Hepatocyte (in vitro differentiated cells): Measurements from ENCODE around the gene RTN4RL1. TPM values are rescaled to one million over a fixed set of nuclear protein-coding genes. Genes with fewer than 3 reads are reported as not detected.

ENCODE experiments used
- DNase-seq: peaks from one replicate; pipeline ENCODE4 v3.0.0-alpha.2; 2016; ENCODE audit warnings: low spot score
- H2AFZ ChIP-seq: fragments of 200-600 bp; sonication (generic); 2 replicates; pipeline ENCODE4 v1.6.0; 2016; ENCODE audit warnings: antibody characterized with exemption, mild to moderate bottlenecking
- H3K27ac ChIP-seq: fragments of 200-600 bp; sonication (generic); 2 replicates; pipeline ENCODE4 v1.5.1; 2016; ENCODE audit warnings: mild to moderate bottlenecking
- H3K27me3 ChIP-seq: fragments of 200-600 bp; sonication (generic); 2 replicates; pipeline ENCODE4 v1.6.1; 2016
- H3K36me3 ChIP-seq: fragments of 200-600 bp; sonication (generic); replicated peaks from 2 replicates; pipeline ENCODE4 v1.5.1; 2016; ENCODE audit warnings: low read depth; ENCODE audit not compliant: insufficient read depth
- H3K4me1 ChIP-seq: fragments of 200-600 bp; sonication (generic); 2 replicates; pipeline ENCODE4 v1.5.1; 2016; ENCODE audit warnings: mild to moderate bottlenecking, moderate library complexity; ENCODE audit not compliant: insufficient read depth
- H3K4me2 ChIP-seq: fragments of 200-600 bp; sonication (generic); 2 replicates; pipeline ENCODE4 v1.6.0; 2016
- H3K4me3 ChIP-seq: fragments of 200-600 bp; sonication (generic); 2 replicates; pipeline ENCODE4 v1.5.1; 2016; ENCODE audit warnings: mild to moderate bottlenecking
- H3K79me2 ChIP-seq: fragments of 200-600 bp; sonication (generic); 2 replicates; pipeline ENCODE4 v1.6.0; 2017; ENCODE audit warnings: mild to moderate bottlenecking
- H3K9me2 ChIP-seq: fragments of 200-600 bp; sonication (generic); replicated peaks from 2 replicates; pipeline ENCODE4 v1.6.0; 2017; ENCODE audit warnings: mild to moderate bottlenecking; ENCODE audit not compliant: insufficient read depth
- H3K9me3 ChIP-seq: fragments of 200-600 bp; sonication (generic); 2 replicates; pipeline ENCODE4 v1.5.1; 2016; ENCODE audit warnings: low read depth, mild to moderate bottlenecking
- H4K20me1 ChIP-seq: fragments of 200-600 bp; sonication (generic); 2 replicates; pipeline ENCODE4 v1.6.0; 2016; ENCODE audit warnings: mild to moderate bottlenecking; ENCODE audit not compliant: insufficient read depth, poor library complexity, severe bottlenecking
- CTCF ChIP-seq: fragments of 200-600 bp; sonication (generic); IDR thresholded peaks from 2 replicates; pipeline ENCODE4 v1.5.1; 2016; ENCODE audit warnings: antibody characterized with exemption, mild to moderate bottlenecking; ENCODE audit not compliant: poor library complexity
- EZH2 ChIP-seq: fragments of 200-600 bp; sonication (generic); IDR thresholded peaks from 2 replicates; pipeline ENCODE4 v1.6.1; 2016; ENCODE audit warnings: antibody characterized with exemption, mild to moderate bottlenecking, borderline replicate concordance
- EZH2phosphoT487 ChIP-seq: fragments of 200-600 bp; sonication (generic); IDR thresholded peaks from one replicate; pipeline ENCODE4 v1.6.1; 2018; ENCODE audit warnings: antibody characterized with exemption, mild to moderate bottlenecking, low read depth, moderate library complexity; ENCODE audit not compliant: unreplicated experiment, severe bottlenecking
- WGBS: methylation state at CpG from one replicate; pipeline ENCODE4 v1.1.6; 2016; ENCODE audit warnings: low lambda C conversion rate; ENCODE audit errors: missing lambda C conversion rate; 5-methylcytosine and 5-hydroxymethylcytosine counted together
- polyA plus RNA-seq: library from polyadenylated mRNA; unstranded; fragments of >200 nt; fragmentation: Nextera tagmentation; extraction: Ambion mirVana; gene quantifications from 2 replicates; pipeline ENCODE4 v1.2.1, GENCODE V29; 2016
- total RNA-seq: library from RNA; depleted of rRNA; stranded (reverse); fragments of >200 nt; gene quantifications from 2 replicates; pipeline ENCODE4 v1.2.3, GENCODE V29; 2014

The RTN4RL1 gene
- total and polyA plus RNA-seq, 2 experiments from 2014 or later: 0.53 to 1.4 TPM

- H4K20me1 ChIP-seq: no peaks in the 10 kb centered on the region
- no peaks in the 10 kb centered on the region for H3K79me2 ChIP-seq
- H3K9me3 ChIP-seq: no peaks in the 10 kb centered on the region
- no peaks in the 10 kb centered on the region for H3K9me2 ChIP-seq
- no peak overlapping the region for H2AFZ ChIP-seq
- H3K27me3 ChIP-seq: peaks cover 82% of the 10 kb centered on the region
- peaks cover 16% of the 10 kb centered on the region for H3K4me1 ChIP-seq
- TF ChIP-seq EZH2phosphoT487: no peak
- no peak for TF ChIP-seq CTCF
- no peak for TF ChIP-seq EZH2
- H3K4me2 ChIP-seq: no peak overlapping the region
- no peak overlapping the region for H3K4me3 ChIP-seq
- DNase-seq: no peak
- WGBS: 88% methylated on average over 15 of the region's 15 CpGs
- no peaks in the 10 kb centered on the region for H3K36me3 ChIP-seq
- H3K27ac ChIP-seq: no peak overlapping the region
These were observed 2.4 kb downstream of the RTN4RL1 start for GRCh38 chr17:2022647-2023240.

GRCh38 chr17:2020721-2021120 is 4.4 kb downstream of the RTN4RL1 start:
- no peaks in the 10 kb centered on the region for H3K36me3 ChIP-seq
- no peak overlapping the region for H3K4me3 ChIP-seq
- H3K9me3 ChIP-seq: no peaks in the 10 kb centered on the region
- H4K20me1 ChIP-seq: no peaks in the 10 kb centered on the region
- H3K9me2 ChIP-seq: no peaks in the 10 kb centered on the region
- no peak overlapping the region for H3K4me2 ChIP-seq
- no peak for DNase-seq
- H3K79me2 ChIP-seq: no peaks in the 10 kb centered on the region
- H3K27me3 ChIP-seq: peaks cover 67% of the 10 kb centered on the region
- no peak overlapping the region for H2AFZ ChIP-seq
- peaks cover 14% of the 10 kb centered on the region for H3K4me1 ChIP-seq
- 71% methylated on average over 8 of the region's 8 CpGs for WGBS
- TF ChIP-seq CTCF (no peak), EZH2phosphoT487 (no peak), EZH2 (no peak)
- H3K27ac ChIP-seq: no peak overlapping the region

- WGBS: 77% methylated on average over 8 of the region's 8 CpGs
- peaks cover 9% of the 10 kb centered on the region for H3K4me1 ChIP-seq
- no peak overlapping the region for H3K4me3 ChIP-seq
- H3K27me3 ChIP-seq: peaks cover 59% of the 10 kb centered on the region
- no peak overlapping the region for H3K27ac ChIP-seq
- TF ChIP-seq EZH2phosphoT487 (no peak), CTCF (no peak), EZH2 (no peak)
- H4K20me1 ChIP-seq: no peaks in the 10 kb centered on the region
- no peaks in the 10 kb centered on the region for H3K79me2 ChIP-seq
- no peaks in the 10 kb centered on the region for H3K36me3 ChIP-seq
- H3K9me2 ChIP-seq: no peaks in the 10 kb centered on the region
- H2AFZ ChIP-seq: no peak overlapping the region
- no peaks in the 10 kb centered on the region for H3K9me3 ChIP-seq
- DNase-seq: no peak
- H3K4me2 ChIP-seq: no peak overlapping the region
These were observed 5.4 kb downstream of the RTN4RL1 start for GRCh38 chr17:2019723-2020122.
